DMS 273 (cell line): ENCODE results near the gene ALDH8A1.
"Not testable (repeated sequence)": the region's sequence is repeated elsewhere in the genome, so short reads cannot be mapped to it uniquely, and the experiment has no call there.

Experiments used
- DNase-seq: peaks from one replicate; lab custom pipeline; 2025; ENCODE audit not compliant: unreplicated experiment; lab: John Stamatoyannopoulos, UW

The ALDH8A1 gene

GRCh38 chr6:134911547-134911946 is 38.4 kb downstream of the ALDH8A1 start:
- no peak for DNase-seq

DNA sequence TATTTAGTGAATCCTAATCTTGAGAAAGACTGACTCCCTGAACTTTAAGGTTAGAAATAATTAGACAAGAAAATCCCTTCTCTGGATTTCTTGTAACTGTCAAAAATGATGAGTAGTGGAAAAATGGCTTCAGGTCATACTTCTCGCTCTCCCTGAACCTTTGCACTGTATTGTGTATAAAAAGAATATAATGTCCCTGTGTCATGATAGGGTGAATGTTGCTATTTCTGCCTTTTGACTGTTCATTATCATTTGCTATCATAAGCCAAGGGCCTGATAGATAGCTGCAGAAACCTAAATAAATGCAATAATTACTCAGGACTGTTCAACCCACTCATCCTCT is 39.3 kb downstream of the ALDH8A1 start:
- DNase-seq: no peak

DNA sequence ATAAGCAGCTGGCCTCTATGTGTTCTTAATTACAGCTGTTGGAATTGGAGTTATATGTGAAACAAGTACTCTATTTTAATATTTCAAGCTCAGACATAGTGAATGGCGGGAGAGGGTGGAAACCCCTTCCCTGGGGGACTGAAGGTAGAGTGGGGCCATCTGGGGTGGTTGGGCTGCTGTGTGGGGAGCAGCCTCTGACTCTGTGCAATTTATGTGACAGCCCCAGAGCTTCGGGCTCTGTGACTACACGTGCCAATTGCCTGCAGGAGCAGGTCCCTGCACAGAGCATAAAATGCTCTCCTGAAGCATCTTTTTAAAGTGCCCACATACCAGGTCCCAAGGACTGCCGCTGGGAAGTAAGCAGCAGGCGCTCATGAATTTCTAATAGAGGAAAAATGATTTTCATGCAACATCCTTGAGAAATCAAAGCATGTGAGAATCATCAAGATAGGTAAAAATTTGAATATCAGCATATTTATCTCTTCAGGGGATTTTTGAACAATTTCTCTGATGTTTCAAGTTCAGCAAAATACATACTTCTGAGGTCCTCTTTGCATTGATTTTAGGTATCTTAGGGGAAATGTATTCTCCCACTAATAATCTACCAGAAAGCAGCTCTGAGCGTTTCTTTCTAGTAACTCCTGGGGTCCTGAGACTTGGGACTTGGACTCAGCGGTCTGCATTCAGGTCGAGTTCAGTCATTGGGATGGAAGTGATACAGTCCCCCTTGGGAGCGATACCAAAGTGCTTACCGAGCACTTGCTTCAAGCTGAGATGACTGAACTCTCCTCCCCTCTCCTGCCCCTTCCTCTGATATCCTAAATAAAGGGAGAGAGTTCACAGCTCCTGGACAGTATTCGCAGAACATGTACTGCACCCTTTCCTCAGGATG is 40.0 kb downstream of the ALDH8A1 start:
- DNase-seq: peak; percentile 42

DNA sequence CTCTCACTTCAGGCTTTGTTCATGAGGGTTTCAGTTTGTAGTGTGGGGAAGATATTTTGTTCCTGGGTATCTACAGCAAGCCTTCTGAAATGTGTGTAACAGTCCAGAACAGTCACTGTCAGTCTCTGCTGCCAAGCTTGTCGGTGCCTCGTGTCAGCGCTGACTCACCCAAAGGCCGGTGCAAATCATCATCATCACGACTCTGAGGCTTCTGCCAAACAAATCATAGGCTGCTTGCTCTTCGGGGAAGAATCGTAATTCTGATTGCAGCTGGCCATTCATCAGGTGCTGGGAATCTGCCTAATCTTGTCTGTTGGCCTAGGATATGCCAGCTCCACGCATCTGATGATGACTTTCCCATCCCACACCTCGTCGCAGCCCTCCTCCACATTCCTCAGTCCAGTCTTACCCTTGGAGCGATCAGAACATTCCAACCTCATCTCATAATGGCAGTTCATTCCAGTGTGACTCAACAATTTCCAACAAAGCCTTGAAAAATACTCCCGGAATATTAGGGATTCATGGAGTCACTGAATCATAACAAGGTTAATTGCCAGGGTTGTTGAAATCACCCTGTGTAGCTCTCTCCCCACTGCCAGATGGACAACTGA is 40.9 kb downstream of the ALDH8A1 start:
- peak; percentile 51 for DNase-seq

DNA sequence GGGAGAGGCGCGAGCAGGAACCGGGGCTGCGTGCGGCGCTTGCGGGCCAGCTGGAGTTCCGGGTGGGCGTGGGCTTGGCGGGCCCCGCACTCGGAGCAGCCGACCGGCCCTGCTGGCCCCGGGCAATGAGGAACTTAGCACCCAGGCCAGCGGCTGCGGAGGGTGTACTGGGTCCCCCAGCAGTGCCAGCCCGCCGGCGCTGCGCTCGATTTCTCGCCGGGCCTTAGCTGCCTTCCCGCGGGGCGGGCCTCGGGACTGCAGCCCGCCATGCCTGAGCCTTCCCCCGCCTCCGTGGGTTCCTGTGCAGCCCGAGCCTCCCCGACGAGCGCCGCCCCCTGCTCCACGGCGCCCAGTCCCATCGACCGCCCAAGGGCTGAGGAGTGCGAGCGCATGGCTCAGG is 45.2 kb downstream of the ALDH8A1 start:
- DNase-seq: not testable (repeated sequence)

GRCh38 chr6:134903448-134903847 is 46.5 kb downstream of the ALDH8A1 start:
- no peak for DNase-seq

GRCh38 chr6:134902936-134903335 is 47.0 kb downstream of the ALDH8A1 start:
- DNase-seq: no peak

DNA sequence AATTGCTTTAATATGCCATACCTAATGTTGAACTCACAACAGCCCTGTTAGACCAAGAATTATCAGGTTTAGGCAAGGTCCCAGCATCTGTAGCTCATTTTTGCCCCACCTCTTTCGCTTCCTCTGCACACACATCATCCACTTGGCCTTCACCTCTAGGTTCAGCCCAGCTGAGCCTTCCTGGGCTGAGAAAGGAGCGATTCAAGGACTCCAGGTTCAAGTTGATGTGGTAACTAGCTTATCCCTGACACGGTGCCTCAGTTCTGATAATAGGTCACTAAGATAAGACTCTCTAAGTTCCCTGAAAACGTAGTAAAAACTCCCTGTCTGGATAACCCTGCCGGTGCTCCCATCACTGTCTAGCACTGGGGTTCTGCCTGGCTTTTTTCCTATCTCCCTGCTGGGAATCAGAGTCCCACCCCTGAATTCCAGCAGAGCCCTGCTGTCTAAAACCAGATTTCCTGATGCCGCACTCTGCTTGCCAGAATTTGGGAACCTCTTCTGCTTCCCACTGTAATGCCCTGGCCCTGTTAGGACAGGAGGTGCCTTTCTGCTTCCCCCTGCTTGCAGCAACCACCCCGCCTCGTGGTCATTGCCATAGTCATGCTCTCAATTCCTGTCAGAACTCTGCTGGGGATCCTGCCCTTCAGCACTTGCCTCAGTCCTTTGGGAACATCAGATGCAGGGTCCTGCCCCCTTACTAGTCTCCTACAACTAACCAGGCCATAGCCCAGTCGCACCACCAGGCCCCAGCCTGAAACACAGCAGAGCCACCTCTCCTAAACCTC is 47.6 kb downstream of the ALDH8A1 start:
- DNase-seq: no peak

- DNase-seq: no peak
Measured at GRCh38 chr6:134898575-134898974, 51.3 kb downstream of the ALDH8A1 start.

DNA sequence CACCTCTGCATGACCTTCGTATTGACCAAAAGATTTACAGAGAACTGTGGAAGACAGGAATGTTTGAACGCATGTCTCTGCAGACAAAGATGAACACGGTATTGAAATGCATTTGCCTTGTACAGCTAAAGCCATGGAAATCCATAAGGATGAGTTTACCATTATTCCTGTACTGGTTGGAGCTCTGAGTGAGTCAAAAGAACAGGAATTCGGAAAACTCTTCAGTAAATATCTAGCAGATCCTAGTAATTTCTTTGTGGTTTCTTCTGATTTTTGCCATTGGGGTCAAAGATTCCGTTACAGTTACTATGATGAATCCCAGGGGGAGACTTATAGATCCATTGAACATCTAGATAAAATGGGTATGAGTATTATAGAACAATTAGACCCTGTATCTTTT is 51.7 kb downstream of the ALDH8A1 start:
- not testable (repeated sequence) for DNase-seq

DNA sequence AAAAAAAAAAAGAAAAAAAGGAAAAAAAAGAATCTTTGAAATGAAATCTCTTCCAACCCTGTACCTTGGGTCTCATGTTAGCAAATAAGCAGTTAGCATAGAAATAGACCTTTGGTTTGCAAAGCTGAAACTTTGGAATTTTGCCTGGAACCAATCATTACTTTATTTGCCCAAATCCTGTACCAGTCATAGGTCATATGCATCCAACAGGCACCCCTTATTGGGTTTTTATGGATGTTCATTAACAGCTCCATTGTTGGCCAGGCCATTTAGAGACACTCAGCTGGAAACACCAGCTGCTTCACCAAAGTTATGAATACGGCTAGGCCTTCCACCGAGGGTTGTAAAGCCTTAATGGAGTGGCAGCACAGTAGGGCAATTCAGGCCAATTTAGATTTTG is 53.0 kb downstream of the ALDH8A1 start:
- no peak for DNase-seq

DNA sequence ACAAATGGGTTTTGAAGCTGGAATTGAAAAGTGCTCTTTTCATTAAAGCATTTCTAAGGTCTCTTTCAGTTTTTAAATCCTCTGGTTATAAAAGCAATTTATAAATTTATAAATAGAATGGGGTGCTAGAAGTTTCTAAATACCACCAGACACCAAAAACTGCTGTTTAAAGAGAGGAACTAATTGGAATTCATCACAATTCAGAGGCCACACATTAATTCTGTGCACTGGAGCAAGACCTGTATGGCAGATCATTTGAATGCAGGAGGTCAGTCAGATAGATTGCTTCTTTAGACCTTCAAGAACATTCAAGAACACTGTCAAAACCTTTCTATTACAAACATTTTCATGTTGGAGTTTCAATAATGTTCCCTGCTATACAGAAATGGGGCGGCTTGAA is 55.1 kb downstream of the ALDH8A1 start:
- DNase-seq: no peak

DNA sequence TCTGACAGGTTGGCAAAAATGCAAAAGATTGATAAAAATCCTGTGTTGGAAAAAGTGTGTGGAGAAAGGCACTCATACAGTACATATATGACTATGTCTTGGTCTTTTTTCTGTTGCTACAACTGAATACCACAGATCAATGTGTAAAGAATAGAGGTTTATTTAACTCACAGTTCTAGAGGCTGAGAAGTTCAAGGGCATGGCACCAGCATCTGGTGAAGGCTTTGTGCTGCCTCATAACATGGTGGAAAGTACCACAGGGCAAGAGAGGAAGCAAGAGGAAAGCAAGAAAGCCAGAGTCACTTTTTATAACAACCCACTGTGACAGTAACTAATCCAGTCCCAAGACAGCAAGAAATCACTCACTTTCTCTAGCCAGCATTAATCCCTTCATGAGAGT is 57.5 kb downstream of the ALDH8A1 start:
- no peak for DNase-seq

DNA sequence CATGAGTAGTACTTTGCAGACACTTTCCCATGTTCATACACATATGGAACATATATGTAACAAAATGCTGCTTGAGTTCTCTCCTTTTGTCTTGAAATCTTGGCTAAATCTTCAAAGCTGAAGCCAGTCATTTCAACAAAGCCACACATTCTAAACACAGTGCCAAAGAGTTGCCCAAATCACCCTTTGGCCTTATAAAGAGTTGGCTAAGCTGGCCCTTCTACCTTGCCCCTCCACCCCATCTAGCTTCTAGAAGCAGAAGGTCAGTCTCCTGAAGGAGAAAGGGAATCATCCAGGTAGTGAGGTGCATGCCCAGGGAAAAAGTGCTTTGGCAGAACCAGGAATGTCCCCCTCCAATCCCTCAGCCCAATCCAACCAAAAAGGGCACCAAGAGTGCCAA is 58.3 kb downstream of the ALDH8A1 start:
- DNase-seq: no peak

- no peak for DNase-seq
Measured at GRCh38 chr6:134888316-134888715, 61.6 kb downstream of the ALDH8A1 start.

- no peak for DNase-seq
Measured at GRCh38 chr6:134884752-134885151, 65.1 kb downstream of the ALDH8A1 start.

DNA sequence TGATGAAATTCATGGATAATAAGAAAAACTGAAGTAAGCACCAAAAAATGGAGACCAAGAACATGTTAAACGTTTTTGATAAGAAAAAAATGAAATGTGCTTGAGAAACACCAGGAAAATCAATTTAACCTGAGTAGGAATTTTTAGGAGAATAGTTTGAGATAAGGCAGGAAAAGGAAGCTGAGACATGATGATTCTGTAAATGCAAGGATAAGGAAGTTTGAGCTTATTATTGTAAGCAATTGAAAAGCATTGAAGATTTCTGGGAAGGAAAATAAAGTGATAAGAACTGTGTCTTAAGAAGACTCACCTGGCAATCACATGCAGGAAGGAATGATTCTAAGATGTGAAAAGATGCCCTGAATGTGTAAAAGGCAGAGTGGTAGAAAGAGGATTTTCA is 66.6 kb downstream of the ALDH8A1 start:
- DNase-seq: no peak

GRCh38 chr6:134882426-134883038 is 67.4 kb downstream of the ALDH8A1 start:
- DNase-seq: peak; percentile 84

DNA sequence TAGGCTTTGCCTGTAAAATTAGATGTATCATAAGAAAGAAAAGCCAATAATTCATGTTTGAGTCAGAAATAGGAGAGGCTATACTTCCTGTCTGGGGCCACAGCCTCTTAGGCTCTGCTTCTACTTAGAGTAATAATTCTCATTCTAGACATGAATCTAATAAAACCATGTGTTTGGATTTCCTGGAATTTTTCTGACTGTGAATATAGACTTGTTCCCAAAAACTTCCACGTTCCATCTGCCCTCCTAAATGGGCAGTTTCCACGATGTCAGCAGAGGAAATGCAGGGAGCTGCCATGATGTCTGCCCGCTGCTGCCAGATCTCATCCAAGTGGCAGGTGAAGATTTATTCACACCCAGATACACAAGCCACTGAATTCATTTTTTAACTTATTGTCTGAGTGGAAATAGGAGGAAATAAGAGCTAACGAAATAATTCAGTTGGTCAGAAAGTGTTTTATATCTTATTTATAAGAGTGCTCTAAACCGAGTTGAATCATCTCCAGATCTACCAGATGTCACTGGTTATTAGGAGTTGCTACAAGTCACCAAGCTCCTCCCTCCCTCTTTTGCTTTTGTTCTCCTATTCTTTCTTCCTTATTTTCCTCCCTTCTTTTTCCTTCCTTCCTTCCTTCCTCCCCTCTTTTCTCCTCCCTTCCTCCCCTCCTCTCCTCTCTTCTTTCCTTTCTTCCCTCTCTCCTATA is 69.3 kb downstream of the ALDH8A1 start:
- DNase-seq: peak; percentile 45

DNA sequence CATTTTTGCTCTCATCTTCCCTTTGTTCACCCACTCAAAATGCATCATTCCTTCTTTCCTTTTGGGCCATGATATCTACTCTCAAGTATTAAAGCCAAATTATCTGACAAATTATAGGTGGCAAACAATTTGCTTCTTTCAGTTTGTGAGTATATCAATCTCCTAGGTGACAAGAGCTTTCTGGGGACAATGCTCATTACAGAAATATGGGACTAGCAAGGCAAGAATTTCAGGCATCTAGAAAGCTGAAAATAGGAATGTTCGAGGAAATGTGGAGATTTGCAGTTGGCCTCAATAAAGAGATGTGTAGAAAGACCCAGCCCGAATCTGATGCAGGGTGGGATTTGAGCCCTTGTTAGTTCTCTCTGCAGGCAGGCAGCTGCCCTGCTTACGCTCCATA is 71.8 kb downstream of the ALDH8A1 start:
- DNase-seq: no peak

DNA sequence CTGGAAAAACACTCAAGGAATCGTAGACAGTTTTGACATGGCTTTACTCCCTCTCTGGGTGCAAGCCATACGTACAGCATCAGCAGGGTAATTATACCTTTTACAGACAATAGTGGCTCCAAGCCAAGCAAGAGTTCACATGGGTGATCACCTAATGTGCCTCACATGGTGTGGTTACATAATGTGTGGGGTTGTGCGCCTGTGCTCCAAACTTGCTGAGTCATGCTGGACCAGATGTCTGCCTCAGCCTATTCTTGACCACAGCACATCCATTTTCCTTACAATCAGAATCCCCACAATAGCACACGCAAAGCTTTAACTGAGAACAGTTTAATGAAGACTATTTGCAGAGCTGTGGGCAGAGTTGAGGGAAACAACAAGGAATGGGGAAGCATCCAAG is 74.5 kb downstream of the ALDH8A1 start:
- peak; percentile 12 for DNase-seq
